ENCODE measurements around the gene RNF115. TPM values are rescaled to one million over a fixed set of nuclear protein-coding genes. Genes with fewer than 3 reads are reported as not detected.
A peak's percentile ranks its signal among the peaks of the same experiment; 100 is the strongest.

RNF115 gene
- total RNA-seq, 1 experiment from 2014 or later, result 17.5 TPM

DNA sequence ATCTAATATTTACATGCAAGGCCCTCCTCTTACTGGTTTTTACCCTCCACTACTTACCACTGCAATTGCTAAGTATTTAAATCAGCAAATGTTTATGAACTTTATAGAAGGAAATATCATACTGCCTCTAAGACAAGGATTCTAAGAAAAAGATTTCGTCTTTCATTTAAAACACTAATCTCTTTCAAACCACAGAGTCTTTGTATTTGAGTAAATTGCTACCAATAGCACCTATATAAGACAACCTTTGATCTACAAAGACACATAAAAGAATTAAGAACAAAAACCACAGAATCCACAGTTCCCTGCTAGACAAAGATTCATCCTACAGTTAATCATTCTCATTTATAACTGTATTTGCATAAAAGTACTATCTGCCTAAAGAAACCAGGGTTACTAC is 37.6 kb downstream of the RNF115 start:
- Mint-ChIP-seq H3K9me3 (ENCODE audit: unreplicated experiment) (no peaks in the 10 kb centered on the region), H3K27me3 (ENCODE audit: insufficient read depth, unreplicated experiment) (no peaks in the 10 kb centered on the region), H3K36me3 (ENCODE audit: insufficient read depth, unreplicated experiment) (peaks cover 11% of the 10 kb centered on the region), H3K27ac (ENCODE audit: unreplicated experiment) (peak overlapping the region; percentile 5), H3K4me3 (ENCODE audit: unreplicated experiment) (no peak overlapping the region), H3K4me1 (ENCODE audit: low read depth, unreplicated experiment) (peaks cover 34% of the 10 kb centered on the region)
- Histone ChIP-seq H3K4me1 (peaks cover 51% of the 10 kb centered on the region), H3K27me3 (replicated peaks; ENCODE audit: control insufficient read depth, insufficient read depth, low read length) (no peaks in the 10 kb centered on the region), H3K4me3 (ENCODE audit: low read depth, low read length) (no peak overlapping the region), H3K36me3 (ENCODE audit: control insufficient read depth, insufficient read depth, low read length) (no peaks in the 10 kb centered on the region; the same call in 1 of the 2 replicates), H3K9me3 (no peaks in the 10 kb centered on the region)
- intact Hi-C loops (cut with micrococcal nuclease; ENCODE audit: unreplicated experiment), result no loop called here
- no TSS peak for BruUV-seq (replicated peaks)
- TF ChIP-seq, protein P1, sequence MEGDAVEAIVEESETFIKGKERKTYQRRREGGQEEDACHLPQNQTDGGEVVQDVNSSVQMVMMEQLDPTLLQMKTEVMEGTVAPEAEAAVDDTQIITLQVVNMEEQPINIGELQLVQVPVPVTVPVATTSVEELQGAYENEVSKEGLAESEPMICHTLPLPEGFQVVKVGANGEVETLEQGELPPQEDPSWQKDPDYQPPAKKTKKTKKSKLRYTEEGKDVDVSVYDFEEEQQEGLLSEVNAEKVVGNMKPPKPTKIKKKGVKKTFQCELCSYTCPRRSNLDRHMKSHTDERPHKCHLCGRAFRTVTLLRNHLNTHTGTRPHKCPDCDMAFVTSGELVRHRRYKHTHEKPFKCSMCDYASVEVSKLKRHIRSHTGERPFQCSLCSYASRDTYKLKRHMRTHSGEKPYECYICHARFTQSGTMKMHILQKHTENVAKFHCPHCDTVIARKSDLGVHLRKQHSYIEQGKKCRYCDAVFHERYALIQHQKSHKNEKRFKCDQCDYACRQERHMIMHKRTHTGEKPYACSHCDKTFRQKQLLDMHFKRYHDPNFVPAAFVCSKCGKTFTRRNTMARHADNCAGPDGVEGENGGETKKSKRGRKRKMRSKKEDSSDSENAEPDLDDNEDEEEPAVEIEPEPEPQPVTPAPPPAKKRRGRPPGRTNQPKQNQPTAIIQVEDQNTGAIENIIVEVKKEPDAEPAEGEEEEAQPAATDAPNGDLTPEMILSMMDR (IDR thresholded peaks at IDR 0.05; ENCODE audit: insufficient read depth in 1 of 2, low read depth in 1 of 2, low read length in 1 of 2, severe bottlenecking in 1 of 2, unreplicated experiment in 1 of 2), result no peak
- ChIA-PET POLR2A (no interaction called here), CTCF (no interaction called here)
- no peak for DNase-seq

GRCh38 chr1:145785547-145785946 is 38.3 kb downstream of the RNF115 start:
- ChIA-PET CTCF (no interaction called here), POLR2A (no interaction called here)
- peak overlapping the region; percentile 5 for H3K27ac Mint-ChIP-seq (ENCODE audit: unreplicated experiment)

GRCh38 chr1:145784409-145784808 is 39.5 kb downstream of the RNF115 start:
- TF ChIP-seq, protein P1 (IDR thresholded peaks at IDR 0.05; ENCODE audit: insufficient read depth in 1 of 2, low read depth in 1 of 2, low read length in 1 of 2, severe bottlenecking in 1 of 2, unreplicated experiment in 1 of 2), result no peak
- H3K4me3 ChIP-seq (ENCODE audit: low read depth, low read length), result no peak overlapping the region
- no peaks in the 10 kb centered on the region for H3K27me3 ChIP-seq (replicated peaks; ENCODE audit: control insufficient read depth, insufficient read depth, low read length)
- no peaks in the 10 kb centered on the region; the same call in 1 of the 2 replicates for H3K36me3 ChIP-seq (ENCODE audit: control insufficient read depth, insufficient read depth, low read length)
- H3K9me3 ChIP-seq, result no peaks in the 10 kb centered on the region
- no peaks in the 10 kb centered on the region for H3K9me3 Mint-ChIP-seq (ENCODE audit: unreplicated experiment)
- DNase-seq, result no peak
- POLR2A ChIA-PET, result no interaction called here
- H3K4me3 Mint-ChIP-seq (ENCODE audit: unreplicated experiment), result no peak overlapping the region
- no TSS peak for BruUV-seq (replicated peaks)
- peaks cover 51% of the 10 kb centered on the region for H3K4me1 ChIP-seq
- no peaks in the 10 kb centered on the region for H3K27me3 Mint-ChIP-seq (ENCODE audit: insufficient read depth, unreplicated experiment)
- peaks cover 17% of the 10 kb centered on the region for H3K36me3 Mint-ChIP-seq (ENCODE audit: insufficient read depth, unreplicated experiment)
- H3K27ac Mint-ChIP-seq (ENCODE audit: unreplicated experiment), result no peak overlapping the region
- intact Hi-C loops (cut with micrococcal nuclease; ENCODE audit: unreplicated experiment), result loop anchor here (5.0 kb wide), 1 partner anchor 38 kb away; the partner anchor contains the start of genes POLR3C and RNF115
- H3K4me1 Mint-ChIP-seq (ENCODE audit: low read depth, unreplicated experiment), result peaks cover 41% of the 10 kb centered on the region
- CTCF ChIA-PET, result no interaction called here

More at GRCh38 chr1:145785547-145785946, 38.3 kb downstream of the RNF115 start:
- intact Hi-C loops (cut with micrococcal nuclease; ENCODE audit: unreplicated experiment), result no loop called here
- Mint-ChIP-seq H3K4me3 (ENCODE audit: unreplicated experiment) (no peak overlapping the region), H3K36me3 (ENCODE audit: insufficient read depth, unreplicated experiment) (peaks cover 17% of the 10 kb centered on the region), H3K27me3 (ENCODE audit: insufficient read depth, unreplicated experiment) (no peaks in the 10 kb centered on the region), H3K4me1 (ENCODE audit: low read depth, unreplicated experiment) (peaks cover 41% of the 10 kb centered on the region), H3K9me3 (ENCODE audit: unreplicated experiment) (no peaks in the 10 kb centered on the region)
- no peak for DNase-seq
- TF ChIP-seq, protein P1 (IDR thresholded peaks at IDR 0.05; ENCODE audit: insufficient read depth in 1 of 2, low read depth in 1 of 2, low read length in 1 of 2, severe bottlenecking in 1 of 2, unreplicated experiment in 1 of 2), result no peak
- H3K4me3 ChIP-seq (ENCODE audit: low read depth, low read length), result no peak overlapping the region
- H3K27me3 ChIP-seq (replicated peaks; ENCODE audit: control insufficient read depth, insufficient read depth, low read length), result no peaks in the 10 kb centered on the region
- H3K9me3 ChIP-seq, result no peaks in the 10 kb centered on the region
- peaks cover 51% of the 10 kb centered on the region for H3K4me1 ChIP-seq
- H3K36me3 ChIP-seq (ENCODE audit: control insufficient read depth, insufficient read depth, low read length), result no peaks in the 10 kb centered on the region; the same call in 1 of the 2 replicates
- no TSS peak for BruUV-seq (replicated peaks)

Measured in Caco-2 (cell line).